Right lobe of liver (tissue), 6 donors: ENCODE results near the gene DAPK1. TPM values are rescaled to one million over a fixed set of nuclear protein-coding genes. Genes with fewer than 3 reads are reported as not detected.

ENCODE experiments used
- ATAC-seq, 4 donors: fragments of 200-7000 bp; cut with Tn5 transposase; one replicate each; pipeline ENCODE4 v1.9.1; 2020; ENCODE audit warnings: mild to moderate bottlenecking in 4 of 4, moderate library complexity in 4 of 4
- DNase-seq, 3 donors: peaks; one replicate each; pipeline ENCODE4 v3.0.0-alpha.2; 2020
- H3K27ac ChIP-seq, 3 donors: fragments of 200-600 bp; one replicate each; pipeline ENCODE4 v1.8.0; 2022
- H3K27me3 ChIP-seq, 2 donors: fragments of 200-600 bp; one replicate each; pipeline ENCODE4 v1.8.0; 2022
- H3K36me3 ChIP-seq, 4 donors: fragments of 200-600 bp; sonication (generic) in 1 of 4; one replicate each; pipeline versions ENCODE4 v1.5.1 to v1.8.0; 2017 to 2022; ENCODE audit warnings: control low read depth in 1 of 4
- H3K4me1 ChIP-seq, 4 donors: fragments of 200-600 bp; sonication (generic) in 1 of 4; one replicate each; pipeline versions ENCODE4 v1.5.1 to v1.8.0; 2017 to 2022; ENCODE audit warnings: control low read depth in 1 of 4
- H3K4me3 ChIP-seq, 3 donors: fragments of 200-600 bp; one replicate each; pipeline ENCODE4 v1.8.0; 2022
- H3K9me3 ChIP-seq, 4 donors: fragments of 200-600 bp; sonication (generic) in 1 of 4; one replicate each; pipeline versions ENCODE4 v1.5.1 to v1.8.0; 2017 to 2022; ENCODE audit warnings: control low read depth in 1 of 4
- POLR2A ChIP-seq: fragments of 450-650 bp; IDR thresholded peaks from one replicate; pipeline ENCODE4 v1.6.1; 2017; ENCODE audit warnings: antibody characterized with exemption, mild to moderate bottlenecking
- WGBS: methylation state at CpG from one replicate; pipeline ENCODE4 v1.1.6; 2018; ENCODE audit warnings: low coverage, low lambda C conversion rate; ENCODE audit not compliant: insufficient coverage; ENCODE audit errors: missing lambda C conversion rate; 5-methylcytosine and 5-hydroxymethylcytosine counted together
- intact Hi-C, 2 donors: fragments of 100-400 bp; cut with DNase I; formaldehyde crosslinking; loops; one replicate each; pipeline versions ENCODE4 v1.11.2 to v1.14.1; 2022
- total RNA-seq, 6 experiments: library from RNA; depleted of rRNA in 2 of 6; stranded (reverse); fragments of >200 nt in 2 of 6; fragmentation: NEBNext Ultra II Directional in 3 of 6; extraction: Animal tissue kit (Norgen Biotek cat#: 25700) in 3 of 6; gene quantifications; one replicate each; pipeline versions ENCODE4 v1.1.0 to v1.2.4, GENCODE V29; 2016 to 2023
- TF ChIP-seq, protein P1 (sequence below), 4 donors: fragments of 200-600 bp in 3 of 4; fragments of 450-650 bp in 1 of 4; IDR thresholded peaks; one replicate each; pipeline versions ENCODE4 v1.5.1 to v1.8.0; 2016 to 2022; ENCODE audit warnings: antibody characterized with exemption in 4 of 4, mild to moderate bottlenecking in 2 of 4
- donor health status: DM: no; HTN: yes; CAD: no.
- donor health status: DM: no; HTN: no; CAD: no.
- donor health status: DM: no; HTN: no; CAD: no.
- donor health status: DM: no; HTN: yes; CAD: no.
- donor health status: DM: no; HTN: yes; CAD: no.

DAPK1 gene
- total RNA-seq, 6 experiments from 2014 or later: 17.4 to 55.0 (median 33.9) TPM

GRCh38 chr9:87588339-87588738 is 90.7 kb downstream of the DAPK1 start:
- Histone ChIP-seq H3K36me3 (no peaks in the 10 kb centered on the region), H3K4me3 (no peak overlapping the region), H3K4me1 (peaks cover 0 to 38% (median 18%) of the 10 kb centered on the region in 4 donors), H3K27me3 (no peaks in the 10 kb centered on the region), H3K27ac (peak overlapping the region in 1 of 3 donors; percentile 13), H3K9me3 (no peaks in the 10 kb centered on the region)
- intact Hi-C loops: no loop called here
- DNase-seq: no peak
- no peak for ATAC-seq
- no peak for TF ChIP-seq POLR2A
- TF ChIP-seq, protein P1, sequence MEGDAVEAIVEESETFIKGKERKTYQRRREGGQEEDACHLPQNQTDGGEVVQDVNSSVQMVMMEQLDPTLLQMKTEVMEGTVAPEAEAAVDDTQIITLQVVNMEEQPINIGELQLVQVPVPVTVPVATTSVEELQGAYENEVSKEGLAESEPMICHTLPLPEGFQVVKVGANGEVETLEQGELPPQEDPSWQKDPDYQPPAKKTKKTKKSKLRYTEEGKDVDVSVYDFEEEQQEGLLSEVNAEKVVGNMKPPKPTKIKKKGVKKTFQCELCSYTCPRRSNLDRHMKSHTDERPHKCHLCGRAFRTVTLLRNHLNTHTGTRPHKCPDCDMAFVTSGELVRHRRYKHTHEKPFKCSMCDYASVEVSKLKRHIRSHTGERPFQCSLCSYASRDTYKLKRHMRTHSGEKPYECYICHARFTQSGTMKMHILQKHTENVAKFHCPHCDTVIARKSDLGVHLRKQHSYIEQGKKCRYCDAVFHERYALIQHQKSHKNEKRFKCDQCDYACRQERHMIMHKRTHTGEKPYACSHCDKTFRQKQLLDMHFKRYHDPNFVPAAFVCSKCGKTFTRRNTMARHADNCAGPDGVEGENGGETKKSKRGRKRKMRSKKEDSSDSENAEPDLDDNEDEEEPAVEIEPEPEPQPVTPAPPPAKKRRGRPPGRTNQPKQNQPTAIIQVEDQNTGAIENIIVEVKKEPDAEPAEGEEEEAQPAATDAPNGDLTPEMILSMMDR (IDR thresholded peaks at IDR 0.05): no peak

DNA sequence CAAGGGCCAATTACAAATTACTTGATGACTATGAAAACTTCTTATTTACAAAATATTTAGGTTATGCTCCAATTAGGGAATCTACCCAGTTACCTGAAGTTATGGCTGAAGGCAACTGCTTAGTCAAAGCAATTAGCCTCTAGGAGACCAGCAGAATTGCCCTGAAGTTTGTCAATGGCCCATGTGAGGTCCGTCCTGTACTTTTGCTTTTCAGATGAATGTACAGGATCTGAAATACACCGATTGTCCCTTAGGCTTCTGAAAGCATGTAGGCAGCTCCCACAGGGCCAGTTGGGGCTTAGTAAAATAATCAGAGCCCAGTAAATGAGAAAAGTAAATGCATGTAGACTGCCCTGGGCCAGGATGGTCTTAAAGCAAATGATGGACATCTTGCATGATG is 93.3 kb downstream of the DAPK1 start:
- no peak overlapping the region for H3K27ac ChIP-seq
- H3K27me3 ChIP-seq: no peaks in the 10 kb centered on the region
- no peak overlapping the region for H3K4me3 ChIP-seq
- H3K9me3 ChIP-seq: no peaks in the 10 kb centered on the region
- WGBS: 90% methylated on average over 2 of the region's 2 CpGs
- DNase-seq: no peak
- H3K36me3 ChIP-seq: no peaks in the 10 kb centered on the region
- peaks cover 0 to 50% (median 21%) of the 10 kb centered on the region in 4 donors for H3K4me1 ChIP-seq
- TF ChIP-seq, protein P1 (IDR thresholded peaks at IDR 0.05): no peak
- TF ChIP-seq POLR2A: no peak
- ATAC-seq: no peak
- intact Hi-C loops: no loop called here

GRCh38 chr9:87592554-87593358 is 95.1 kb downstream of the DAPK1 start:
- intact Hi-C loops: no loop called here
- Histone ChIP-seq H3K4me1 (peaks cover 0 to 60% (median 29%) of the 10 kb centered on the region in 4 donors), H3K27ac (peak overlapping the region; percentile 27 to 56 (median 50)), H3K36me3 (no peaks in the 10 kb centered on the region), H3K9me3 (no peaks in the 10 kb centered on the region), H3K4me3 (peak overlapping the region in 2 of 3 donors; percentile 14 to 21), H3K27me3 (no peaks in the 10 kb centered on the region)
- WGBS: 17% methylated on average over 13 of the region's 15 CpGs
- peak; percentile 80 to 88 (median 84) for ATAC-seq
- DNase-seq: peak; percentile 77 to 79 (median 78)
- TF ChIP-seq, protein P1 (IDR thresholded peaks at IDR 0.05): no peak
- TF ChIP-seq POLR2A: no peak

DNA sequence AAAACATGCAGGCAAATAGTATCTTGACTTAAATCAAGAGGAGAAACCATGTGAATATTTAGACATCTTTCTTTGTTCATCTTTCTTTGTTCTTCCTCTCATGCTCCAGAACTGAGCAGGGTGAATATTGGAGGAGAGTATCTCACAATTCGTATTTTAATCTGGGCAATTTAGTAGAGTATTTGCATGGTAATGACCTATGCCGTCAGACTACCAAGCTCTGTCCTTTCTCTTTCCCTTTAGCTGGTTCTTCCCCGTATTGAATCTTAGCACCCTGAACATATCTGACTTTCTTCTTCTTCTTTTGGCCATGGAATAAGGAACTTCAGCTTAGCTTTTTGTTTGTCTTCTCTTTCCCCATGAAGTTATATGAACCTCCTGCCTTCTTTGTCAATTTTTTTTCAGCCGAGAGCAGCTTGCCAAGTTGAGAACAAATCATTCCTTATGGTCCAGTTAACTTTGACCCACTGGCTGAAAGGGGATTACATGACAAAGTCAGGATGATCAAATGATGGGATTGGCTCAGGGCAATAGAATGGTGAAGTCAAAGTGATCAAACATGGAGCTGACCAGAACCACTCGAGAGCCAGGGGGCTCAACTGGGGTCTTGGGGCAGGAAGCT is 95.8 kb downstream of the DAPK1 start:
- ATAC-seq: peak in 2 of 4 donors; percentile 15 to 19

More for the DNA sequence above, 95.8 kb downstream of the DAPK1 start:
- intact Hi-C loops: no loop called here
- Histone ChIP-seq H3K9me3 (no peaks in the 10 kb centered on the region), H3K36me3 (no peaks in the 10 kb centered on the region), H3K4me3 (no peak overlapping the region), H3K27ac (peak overlapping the region; percentile 27 to 56 (median 50)), H3K4me1 (peaks cover 0 to 67% (median 31%) of the 10 kb centered on the region in 4 donors), H3K27me3 (no peaks in the 10 kb centered on the region)
- 5% methylated on average over 4 of the region's 5 CpGs for WGBS
- no peak for DNase-seq
- TF ChIP-seq POLR2A: no peak
- TF ChIP-seq, protein P1 (IDR thresholded peaks at IDR 0.05): no peak
